OCI-LY3 (cell line): Measurements from ENCODE around the gene CKAP4.

Source experiments
- H2AFZ ChIP-seq: fragments of 200-600, 300-600 bp; shearing (Covaris generic); 2 replicates; pipeline ENCODE4 v1.6.0; 2014; ENCODE audit warnings: antibody characterized with exemption, low read depth, low read length
- H3K27ac ChIP-seq: fragments of 200-600, 300-600 bp; sonication (generic); 2 replicates; pipeline ENCODE4 v1.5.1; 2014; ENCODE audit warnings: mild to moderate bottlenecking, low read length, moderate library complexity, mixed read lengths
- H3K27me3 ChIP-seq: fragments of 200-600, 300-600 bp; sonication (generic); 2 replicates; pipeline ENCODE4 v1.6.1; 2014; ENCODE audit warnings: low read depth, low read length, mixed read lengths
- H3K36me3 ChIP-seq: fragments of 200-600, 300-600 bp; sonication (generic); replicated peaks from 2 replicates; pipeline ENCODE3; 2014; ENCODE audit warnings: low read depth, low read length, mixed read lengths
- H3K4me1 ChIP-seq: fragments of 300-600, 200-600 bp; sonication (generic); 2 replicates; pipeline ENCODE4 v1.6.1; 2014; ENCODE audit warnings: low read length, mixed read lengths
- H3K4me2 ChIP-seq: fragments of 200-600, 300-600 bp; sonication (generic); 2 replicates; pipeline ENCODE4 v1.6.1; 2014; ENCODE audit warnings: low read length, mixed read lengths
- H3K4me3 ChIP-seq: fragments of 300-600, 200-600 bp; sonication (generic); 2 replicates; pipeline ENCODE4 v1.5.1; 2014; ENCODE audit warnings: antibody characterized with exemption, mild to moderate bottlenecking, low read length, moderate library complexity
- H3K79me2 ChIP-seq: fragments of 300-600, 200-600 bp; shearing (Covaris generic); 2 replicates; pipeline ENCODE4 v1.6.1; 2014; ENCODE audit warnings: mild to moderate bottlenecking, low read length, mixed read lengths
- H3K9ac ChIP-seq: fragments of 300-600, 200-600 bp; shearing (Covaris generic); 2 replicates; pipeline ENCODE4 v1.6.0; 2014; ENCODE audit warnings: mild to moderate bottlenecking, low read length, moderate library complexity
- H3K9me3 ChIP-seq: fragments of 200-600, 300-600 bp; shearing (Covaris generic); 2 replicates; pipeline ENCODE4 v1.6.1; 2014; ENCODE audit warnings: low read length, mixed read lengths; ENCODE audit not compliant: insufficient read depth
- H4K20me1 ChIP-seq: fragments of 200-600, 300-600 bp; sonication (generic); 2 replicates; pipeline ENCODE4 v1.6.1; 2016; ENCODE audit warnings: low read length, mixed read lengths; ENCODE audit not compliant: insufficient read depth
- EZH2phosphoT487 ChIP-seq: fragments of 200-600 bp; shearing (Covaris generic); IDR thresholded peaks from 2 replicates; pipeline ENCODE4 v1.6.1; 2018; ENCODE audit warnings: antibody characterized with exemption, mixed run types, low read depth
- TF ChIP-seq, protein P1 (sequence below): fragments of 200-600, 300-600 bp; sonication (generic); IDR thresholded peaks from 2 replicates; pipeline ENCODE4 v1.5.1; 2014; ENCODE audit warnings: antibody characterized with exemption, low read length, low read depth

The CKAP4 gene

DNA sequence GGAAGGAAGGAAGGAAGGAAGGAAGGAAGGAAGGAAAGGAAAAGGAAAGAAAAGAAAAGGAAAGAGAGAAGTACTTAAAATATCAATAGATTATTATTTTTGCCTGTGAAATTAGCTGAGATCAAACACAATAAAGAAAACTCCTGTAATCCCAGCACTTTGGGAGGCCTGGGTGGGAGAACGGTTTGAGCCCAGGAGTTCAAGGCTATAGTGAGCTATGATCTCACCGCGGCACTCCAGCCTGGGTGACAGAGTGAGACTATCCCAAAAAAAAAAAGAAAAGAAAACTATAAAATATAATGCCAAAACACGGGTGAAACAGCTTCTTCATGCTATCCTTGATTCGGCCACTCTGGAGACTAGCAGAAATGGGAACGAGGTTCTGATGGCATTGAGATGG, 26.2 kb upstream of the CKAP4 start:
- H3K79me2 ChIP-seq = no peaks in the 10 kb centered on the region
- H3K27ac ChIP-seq = no peak overlapping the region
- no peak overlapping the region for H3K4me2 ChIP-seq
- peaks cover 85% of the 10 kb centered on the region for H3K27me3 ChIP-seq
- H3K9ac ChIP-seq = no peak overlapping the region
- H2AFZ ChIP-seq = no peak overlapping the region
- 0 out of 2 replicates have a peak, but pooled peaks cover 4% of the 10 kb centered on the region for H4K20me1 ChIP-seq
- H3K36me3 ChIP-seq = no peaks in the 10 kb centered on the region
- H3K4me3 ChIP-seq = no peak overlapping the region
- H3K9me3 ChIP-seq = no peaks in the 10 kb centered on the region
- TF ChIP-seq, protein P1, sequence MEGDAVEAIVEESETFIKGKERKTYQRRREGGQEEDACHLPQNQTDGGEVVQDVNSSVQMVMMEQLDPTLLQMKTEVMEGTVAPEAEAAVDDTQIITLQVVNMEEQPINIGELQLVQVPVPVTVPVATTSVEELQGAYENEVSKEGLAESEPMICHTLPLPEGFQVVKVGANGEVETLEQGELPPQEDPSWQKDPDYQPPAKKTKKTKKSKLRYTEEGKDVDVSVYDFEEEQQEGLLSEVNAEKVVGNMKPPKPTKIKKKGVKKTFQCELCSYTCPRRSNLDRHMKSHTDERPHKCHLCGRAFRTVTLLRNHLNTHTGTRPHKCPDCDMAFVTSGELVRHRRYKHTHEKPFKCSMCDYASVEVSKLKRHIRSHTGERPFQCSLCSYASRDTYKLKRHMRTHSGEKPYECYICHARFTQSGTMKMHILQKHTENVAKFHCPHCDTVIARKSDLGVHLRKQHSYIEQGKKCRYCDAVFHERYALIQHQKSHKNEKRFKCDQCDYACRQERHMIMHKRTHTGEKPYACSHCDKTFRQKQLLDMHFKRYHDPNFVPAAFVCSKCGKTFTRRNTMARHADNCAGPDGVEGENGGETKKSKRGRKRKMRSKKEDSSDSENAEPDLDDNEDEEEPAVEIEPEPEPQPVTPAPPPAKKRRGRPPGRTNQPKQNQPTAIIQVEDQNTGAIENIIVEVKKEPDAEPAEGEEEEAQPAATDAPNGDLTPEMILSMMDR = no peak
- no peak for TF ChIP-seq EZH2phosphoT487
- peaks cover 21% of the 10 kb centered on the region for H3K4me1 ChIP-seq

DNA sequence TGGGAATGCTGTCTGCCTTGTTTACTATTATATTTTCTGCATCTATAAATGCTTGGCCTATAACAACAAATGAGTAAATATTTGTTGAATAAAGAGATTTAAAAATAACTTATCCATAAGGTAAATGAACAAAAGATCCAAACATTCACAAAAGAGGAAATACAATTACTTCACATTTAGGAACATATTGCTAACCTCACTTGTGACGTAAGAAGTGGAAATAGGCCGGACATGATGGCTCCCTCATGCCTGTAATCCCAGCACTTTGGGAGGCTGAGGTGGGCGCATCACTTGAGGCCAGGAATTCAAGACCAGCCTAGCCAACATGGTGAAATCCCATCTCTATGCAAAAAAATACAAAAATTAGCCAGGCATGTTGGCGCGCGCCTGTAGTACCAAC, 25.7 kb upstream of the CKAP4 start:
- no peak overlapping the region for H3K9ac ChIP-seq
- no peak overlapping the region for H3K4me2 ChIP-seq
- H3K4me3 ChIP-seq = no peak overlapping the region
- no peak overlapping the region for H3K27ac ChIP-seq
- H3K27me3 ChIP-seq = peaks cover 85% of the 10 kb centered on the region
- no peaks in the 10 kb centered on the region for H3K36me3 ChIP-seq
- no peaks in the 10 kb centered on the region for H3K79me2 ChIP-seq
- no peak overlapping the region for H2AFZ ChIP-seq
- TF ChIP-seq, protein P1 = no peak
- no peak for TF ChIP-seq EZH2phosphoT487
- H3K9me3 ChIP-seq = no peaks in the 10 kb centered on the region
- 0 out of 2 replicates have a peak, but pooled peaks cover 4% of the 10 kb centered on the region for H4K20me1 ChIP-seq
- peaks cover 21% of the 10 kb centered on the region for H3K4me1 ChIP-seq

DNA sequence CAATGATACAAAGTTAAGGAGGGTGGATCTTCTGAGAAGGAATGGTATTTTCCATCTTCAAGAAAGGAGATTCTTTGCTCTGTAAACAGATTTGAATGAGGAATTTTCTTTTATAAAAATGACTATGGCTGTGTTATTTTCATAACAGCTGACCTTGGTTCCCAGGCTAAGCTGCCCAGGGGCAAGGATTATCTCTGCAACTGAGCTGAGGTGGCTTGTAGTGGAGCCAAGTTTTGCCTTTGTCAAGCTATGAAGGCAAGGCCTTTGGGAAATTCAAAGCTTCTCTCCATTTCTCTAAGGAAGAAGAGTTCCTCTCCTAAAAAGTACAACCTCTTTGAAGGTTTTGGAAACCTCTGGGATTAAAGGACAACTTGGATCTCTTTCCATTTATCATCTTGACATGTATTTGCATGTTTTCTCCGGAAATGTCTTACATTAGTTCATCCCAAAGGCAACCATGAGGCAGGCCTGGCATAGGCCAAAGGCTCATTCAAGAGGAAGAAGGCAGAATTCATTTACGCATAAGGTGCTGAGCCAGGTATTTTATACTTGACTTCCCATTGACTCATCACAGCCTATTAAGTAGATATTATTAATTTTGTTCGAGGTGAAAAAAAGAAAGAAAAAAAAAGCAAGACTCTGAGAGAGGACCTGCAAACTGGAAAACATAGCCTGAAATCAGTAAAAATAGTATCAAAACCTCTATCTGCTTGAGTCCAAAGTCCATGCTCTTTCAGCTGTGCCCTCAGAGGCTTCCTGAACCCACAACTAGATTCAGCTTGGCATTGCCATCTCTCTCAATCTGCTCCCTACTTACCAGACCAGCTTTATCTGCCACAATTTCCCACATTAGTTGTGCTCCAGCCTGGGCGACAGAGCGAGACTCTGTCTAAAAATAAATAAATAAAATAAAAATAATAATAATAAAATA, 24.0 kb upstream of the CKAP4 start:
- Histone ChIP-seq H3K9me3 (no peaks in the 10 kb centered on the region), H3K4me3 (no peak overlapping the region), H4K20me1 (0 out of 2 replicates have a peak, but pooled peaks cover 4% of the 10 kb centered on the region), H3K4me1 (peaks cover 21% of the 10 kb centered on the region), H3K4me2 (no peak overlapping the region), H3K79me2 (no peaks in the 10 kb centered on the region), H3K36me3 (no peaks in the 10 kb centered on the region), H3K27me3 (peaks cover 84% of the 10 kb centered on the region), H3K27ac (no peak overlapping the region), H3K9ac (no peak overlapping the region), H2AFZ (no peak overlapping the region)
- TF ChIP-seq, protein P1 = no peak
- no peak for TF ChIP-seq EZH2phosphoT487

DNA sequence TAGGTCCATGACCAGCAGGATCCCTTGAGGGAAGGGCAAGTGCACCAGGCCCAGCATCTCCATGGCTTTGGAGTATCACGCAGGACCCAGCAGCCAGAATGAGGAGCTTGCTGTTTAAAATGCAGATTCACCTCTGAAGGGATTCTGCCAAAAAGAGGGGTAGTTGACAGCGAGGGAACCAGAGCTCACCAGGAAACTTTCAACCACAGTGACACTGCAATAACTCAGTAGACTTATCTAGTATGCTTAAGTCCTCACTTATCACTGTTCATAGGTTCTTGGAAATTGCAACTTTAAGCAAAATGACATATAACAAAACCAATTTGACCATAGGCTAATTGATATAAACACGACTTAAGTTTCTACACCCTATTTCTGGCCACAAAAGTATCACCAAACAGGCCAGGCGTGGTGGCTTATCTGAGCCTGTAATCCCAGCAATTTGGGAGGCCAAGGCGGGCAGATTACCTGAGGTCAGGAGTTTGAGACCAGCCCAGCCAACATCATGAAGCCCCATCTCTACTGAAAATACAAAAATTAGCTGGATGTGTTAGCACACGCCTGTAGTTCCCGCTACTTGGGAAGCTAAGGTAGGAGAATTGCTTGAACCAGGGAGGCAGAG, 21.4 kb upstream of the CKAP4 start:
- no peak overlapping the region for H3K4me3 ChIP-seq
- H3K9ac ChIP-seq = no peak overlapping the region
- no peak overlapping the region for H3K4me2 ChIP-seq
- no peaks in the 10 kb centered on the region for H3K79me2 ChIP-seq
- H3K27me3 ChIP-seq = peaks cover 77% of the 10 kb centered on the region
- H4K20me1 ChIP-seq = no peaks in the 10 kb centered on the region
- no peaks in the 10 kb centered on the region for H3K9me3 ChIP-seq
- no peak for TF ChIP-seq EZH2phosphoT487
- TF ChIP-seq, protein P1 = no peak
- no peak overlapping the region for H3K27ac ChIP-seq
- no peaks in the 10 kb centered on the region for H3K36me3 ChIP-seq
- no peaks in the 10 kb centered on the region for H3K4me1 ChIP-seq
- no peak overlapping the region for H2AFZ ChIP-seq
